ENCODE measurements around the gene DEAF1. TPM values are rescaled to one million over a fixed set of nuclear protein-coding genes. Genes with fewer than 3 reads are reported as not detected.

Gene DEAF1
- total and polyA plus RNA-seq, 9 of the 15 experiments (the other 6 are each of a cell fraction or from before 2014, with no cell fraction given) = 2.0 to 69.1 (median 26.8) TPM

DNA sequence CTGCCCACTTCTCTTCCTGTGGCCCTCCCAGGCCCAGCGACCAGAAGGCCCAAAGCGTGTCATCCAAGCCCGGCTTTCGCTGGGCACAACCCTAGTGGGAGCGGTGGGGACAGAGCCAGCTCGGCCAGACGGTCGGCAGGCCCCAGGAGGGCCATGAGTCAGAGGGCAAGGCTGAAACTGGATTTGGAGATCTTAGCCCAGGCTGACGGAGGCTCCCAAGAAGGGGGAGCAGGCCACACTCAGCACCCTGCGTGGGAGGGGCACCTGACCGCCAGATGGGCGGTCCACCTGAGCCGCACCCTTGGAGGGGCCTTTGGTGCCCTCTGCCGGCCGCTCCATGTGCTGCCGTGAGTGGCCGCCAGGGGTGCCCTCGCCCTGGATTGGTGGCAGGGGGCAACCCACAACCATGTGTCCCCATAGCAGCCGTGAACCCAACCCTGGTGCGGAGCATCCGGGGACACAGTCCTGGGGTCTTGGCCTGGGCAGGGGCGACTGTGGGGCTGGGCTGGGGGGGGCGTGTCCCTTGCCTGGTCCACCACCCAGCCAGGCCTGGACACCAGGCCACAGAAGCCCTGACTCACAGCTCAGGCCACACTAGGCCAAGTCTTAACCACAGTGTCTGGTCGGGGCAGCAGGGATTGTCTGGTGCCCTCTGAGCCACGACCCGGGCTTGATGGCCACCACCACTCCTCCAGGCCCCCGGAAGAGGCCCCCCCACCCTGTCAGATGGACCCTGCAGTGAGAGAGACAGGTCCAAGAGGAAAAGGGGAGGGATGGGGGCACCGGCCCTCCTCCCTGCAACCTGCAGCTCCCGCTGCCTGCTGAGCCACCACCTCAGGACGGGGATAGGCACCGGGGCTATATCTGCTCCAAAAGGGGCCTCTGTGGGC is 33.1 kb upstream of the DEAF1 start (continued):
- TF ChIP-seq, protein P1, sequence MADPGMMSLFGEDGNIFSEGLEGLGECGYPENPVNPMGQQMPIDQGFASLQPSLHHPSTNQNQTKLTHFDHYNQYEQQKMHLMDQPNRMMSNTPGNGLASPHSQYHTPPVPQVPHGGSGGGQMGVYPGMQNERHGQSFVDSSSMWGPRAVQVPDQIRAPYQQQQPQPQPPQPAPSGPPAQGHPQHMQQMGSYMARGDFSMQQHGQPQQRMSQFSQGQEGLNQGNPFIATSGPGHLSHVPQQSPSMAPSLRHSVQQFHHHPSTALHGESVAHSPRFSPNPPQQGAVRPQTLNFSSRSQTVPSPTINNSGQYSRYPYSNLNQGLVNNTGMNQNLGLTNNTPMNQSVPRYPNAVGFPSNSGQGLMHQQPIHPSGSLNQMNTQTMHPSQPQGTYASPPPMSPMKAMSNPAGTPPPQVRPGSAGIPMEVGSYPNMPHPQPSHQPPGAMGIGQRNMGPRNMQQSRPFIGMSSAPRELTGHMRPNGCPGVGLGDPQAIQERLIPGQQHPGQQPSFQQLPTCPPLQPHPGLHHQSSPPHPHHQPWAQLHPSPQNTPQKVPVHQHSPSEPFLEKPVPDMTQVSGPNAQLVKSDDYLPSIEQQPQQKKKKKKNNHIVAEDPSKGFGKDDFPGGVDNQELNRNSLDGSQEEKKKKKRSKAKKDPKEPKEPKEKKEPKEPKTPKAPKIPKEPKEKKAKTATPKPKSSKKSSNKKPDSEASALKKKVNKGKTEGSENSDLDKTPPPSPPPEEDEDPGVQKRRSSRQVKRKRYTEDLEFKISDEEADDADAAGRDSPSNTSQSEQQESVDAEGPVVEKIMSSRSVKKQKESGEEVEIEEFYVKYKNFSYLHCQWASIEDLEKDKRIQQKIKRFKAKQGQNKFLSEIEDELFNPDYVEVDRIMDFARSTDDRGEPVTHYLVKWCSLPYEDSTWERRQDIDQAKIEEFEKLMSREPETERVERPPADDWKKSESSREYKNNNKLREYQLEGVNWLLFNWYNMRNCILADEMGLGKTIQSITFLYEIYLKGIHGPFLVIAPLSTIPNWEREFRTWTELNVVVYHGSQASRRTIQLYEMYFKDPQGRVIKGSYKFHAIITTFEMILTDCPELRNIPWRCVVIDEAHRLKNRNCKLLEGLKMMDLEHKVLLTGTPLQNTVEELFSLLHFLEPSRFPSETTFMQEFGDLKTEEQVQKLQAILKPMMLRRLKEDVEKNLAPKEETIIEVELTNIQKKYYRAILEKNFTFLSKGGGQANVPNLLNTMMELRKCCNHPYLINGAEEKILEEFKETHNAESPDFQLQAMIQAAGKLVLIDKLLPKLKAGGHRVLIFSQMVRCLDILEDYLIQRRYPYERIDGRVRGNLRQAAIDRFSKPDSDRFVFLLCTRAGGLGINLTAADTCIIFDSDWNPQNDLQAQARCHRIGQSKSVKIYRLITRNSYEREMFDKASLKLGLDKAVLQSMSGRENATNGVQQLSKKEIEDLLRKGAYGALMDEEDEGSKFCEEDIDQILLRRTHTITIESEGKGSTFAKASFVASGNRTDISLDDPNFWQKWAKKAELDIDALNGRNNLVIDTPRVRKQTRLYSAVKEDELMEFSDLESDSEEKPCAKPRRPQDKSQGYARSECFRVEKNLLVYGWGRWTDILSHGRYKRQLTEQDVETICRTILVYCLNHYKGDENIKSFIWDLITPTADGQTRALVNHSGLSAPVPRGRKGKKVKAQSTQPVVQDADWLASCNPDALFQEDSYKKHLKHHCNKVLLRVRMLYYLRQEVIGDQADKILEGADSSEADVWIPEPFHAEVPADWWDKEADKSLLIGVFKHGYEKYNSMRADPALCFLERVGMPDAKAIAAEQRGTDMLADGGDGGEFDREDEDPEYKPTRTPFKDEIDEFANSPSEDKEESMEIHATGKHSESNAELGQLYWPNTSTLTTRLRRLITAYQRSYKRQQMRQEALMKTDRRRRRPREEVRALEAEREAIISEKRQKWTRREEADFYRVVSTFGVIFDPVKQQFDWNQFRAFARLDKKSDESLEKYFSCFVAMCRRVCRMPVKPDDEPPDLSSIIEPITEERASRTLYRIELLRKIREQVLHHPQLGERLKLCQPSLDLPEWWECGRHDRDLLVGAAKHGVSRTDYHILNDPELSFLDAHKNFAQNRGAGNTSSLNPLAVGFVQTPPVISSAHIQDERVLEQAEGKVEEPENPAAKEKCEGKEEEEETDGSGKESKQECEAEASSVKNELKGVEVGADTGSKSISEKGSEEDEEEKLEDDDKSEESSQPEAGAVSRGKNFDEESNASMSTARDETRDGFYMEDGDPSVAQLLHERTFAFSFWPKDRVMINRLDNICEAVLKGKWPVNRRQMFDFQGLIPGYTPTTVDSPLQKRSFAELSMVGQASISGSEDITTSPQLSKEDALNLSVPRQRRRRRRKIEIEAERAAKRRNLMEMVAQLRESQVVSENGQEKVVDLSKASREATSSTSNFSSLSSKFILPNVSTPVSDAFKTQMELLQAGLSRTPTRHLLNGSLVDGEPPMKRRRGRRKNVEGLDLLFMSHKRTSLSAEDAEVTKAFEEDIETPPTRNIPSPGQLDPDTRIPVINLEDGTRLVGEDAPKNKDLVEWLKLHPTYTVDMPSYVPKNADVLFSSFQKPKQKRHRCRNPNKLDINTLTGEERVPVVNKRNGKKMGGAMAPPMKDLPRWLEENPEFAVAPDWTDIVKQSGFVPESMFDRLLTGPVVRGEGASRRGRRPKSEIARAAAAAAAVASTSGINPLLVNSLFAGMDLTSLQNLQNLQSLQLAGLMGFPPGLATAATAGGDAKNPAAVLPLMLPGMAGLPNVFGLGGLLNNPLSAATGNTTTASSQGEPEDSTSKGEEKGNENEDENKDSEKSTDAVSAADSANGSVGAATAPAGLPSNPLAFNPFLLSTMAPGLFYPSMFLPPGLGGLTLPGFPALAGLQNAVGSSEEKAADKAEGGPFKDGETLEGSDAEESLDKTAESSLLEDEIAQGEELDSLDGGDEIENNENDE (IDR thresholded peaks at IDR 0.05; ENCODE audit: low read depth, low read length) = no peak
- TF ChIP-seq NR2C1 (IDR thresholded peaks at IDR 0.05) = no peak
- peak; percentile 8; the same call in 1 of the 2 replicates for TF ChIP-seq NR2C1 (tag; IDR thresholded peaks at IDR 0.05)
- TF ChIP-seq ARHGAP35 (IDR thresholded peaks at IDR 0.05; ENCODE audit: partially characterized antibody) = no peak
- peak; percentile 61; the same call in 1 of the 2 replicates for TF ChIP-seq TOE1 (IDR thresholded peaks at IDR 0.05; ENCODE audit: borderline replicate concordance)
- no peak for TF ChIP-seq TOE1 (CRISPR knock-in tag; IDR thresholded peaks at IDR 0.05; ENCODE audit: borderline replicate concordance, low read depth)
- TF ChIP-seq NRF1 (conservative IDR thresholded peaks at IDR 0.05 in 1 of 2, IDR thresholded peaks at IDR 0.05 in 1 of 2) = peak; percentile 62 to 75
- TF ChIP-seq RB1 (IDR thresholded peaks at IDR 0.05; ENCODE audit: low read depth) = peak; percentile 87; the same call in 1 of the 2 replicates
- peak; percentile 92; the same call in 1 of the 2 replicates for TF ChIP-seq KLF1 (tag; IDR thresholded peaks at IDR 0.05)
- TF ChIP-seq DDX20 (tag; IDR thresholded peaks at IDR 0.05; ENCODE audit: low read depth) = no peak
- TF ChIP-seq NR2C2 (CRISPR knock-in tag; IDR thresholded peaks at IDR 0.05) = peak; percentile 18; the same call in 1 of the 2 replicates
- TF ChIP-seq NR2C2 (tag; IDR thresholded peaks at IDR 0.05) = no peak; the same call in 1 of the 2 replicates
- TF ChIP-seq ZC3H11A (IDR thresholded peaks at IDR 0.05; ENCODE audit: low read depth, low read length) = 0 out of 2 replicates have a peak, but pooled peaks have one; percentile 29
- TF ChIP-seq, protein P2, sequence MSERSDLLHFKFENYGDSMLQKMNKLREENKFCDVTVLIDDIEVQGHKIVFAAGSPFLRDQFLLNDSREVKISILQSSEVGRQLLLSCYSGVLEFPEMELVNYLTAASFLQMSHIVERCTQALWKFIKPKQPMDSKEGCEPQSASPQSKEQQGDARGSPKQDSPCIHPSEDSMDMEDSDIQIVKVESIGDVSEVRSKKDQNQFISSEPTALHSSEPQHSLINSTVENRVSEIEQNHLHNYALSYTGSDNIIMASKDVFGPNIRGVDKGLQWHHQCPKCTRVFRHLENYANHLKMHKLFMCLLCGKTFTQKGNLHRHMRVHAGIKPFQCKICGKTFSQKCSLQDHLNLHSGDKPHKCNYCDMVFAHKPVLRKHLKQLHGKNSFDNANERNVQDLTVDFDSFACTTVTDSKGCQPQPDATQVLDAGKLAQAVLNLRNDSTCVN (CRISPR knock-in tag; IDR thresholded peaks at IDR 0.05) = no peak
